Osteocyte (in vitro differentiated cells): ENCODE results near the gene RACGAP1. TPM values are rescaled to one million over a fixed set of nuclear protein-coding genes. Genes with fewer than 3 reads are reported as not detected.

Source experiments
- DNase-seq: peaks from one replicate; pipeline ENCODE4 v3.0.0; 2021; ENCODE audit warnings: mixed read lengths; ENCODE audit not compliant: unreplicated experiment; ENCODE audit errors: extremely low spot score
- H3K27ac Mint-ChIP-seq: one replicate; pipeline ENCODE4 v1.8.0; 2021; ENCODE audit warnings: mild to moderate bottlenecking, mixed read lengths; ENCODE audit not compliant: unreplicated experiment
- H3K27me3 Mint-ChIP-seq: one replicate; pipeline ENCODE4 v1.8.0; 2021; ENCODE audit warnings: mixed read lengths; ENCODE audit not compliant: unreplicated experiment
- H3K36me3 Mint-ChIP-seq: one replicate; pipeline ENCODE4 v1.8.0; 2021; ENCODE audit warnings: mixed read lengths; ENCODE audit not compliant: unreplicated experiment
- H3K4me1 Mint-ChIP-seq: one replicate; pipeline ENCODE4 v1.8.0; 2021; ENCODE audit warnings: mixed read lengths; ENCODE audit not compliant: unreplicated experiment
- H3K4me3 Mint-ChIP-seq: one replicate; pipeline ENCODE4 v1.8.0; 2021; ENCODE audit warnings: mild to moderate bottlenecking, moderate library complexity, mixed read lengths; ENCODE audit not compliant: unreplicated experiment
- H3K9me3 Mint-ChIP-seq: one replicate; pipeline ENCODE4 v1.8.0; 2021; ENCODE audit warnings: mixed read lengths; ENCODE audit not compliant: unreplicated experiment
- CTCF ChIP-seq: fragments of 200-600 bp; sonication (generic); IDR thresholded peaks from 2 replicates; pipeline ENCODE4 v1.5.0; 2021; ENCODE audit warnings: antibody characterized with exemption, mild to moderate bottlenecking, moderate library complexity
- total RNA-seq: library from RNA; stranded (reverse); gene quantifications from 2 replicates; pipeline ENCODE4 v1.2.1, GENCODE V29; 2021

Gene RACGAP1
- total RNA-seq, 1 donor from 2014 or later, result 25.9 TPM

GRCh38 chr12:49965836-49966235 lies 59.5 kb downstream of the RACGAP1 start:
- Mint-ChIP-seq H3K4me3 (no peak overlapping the region), H3K36me3 (no peaks in the 10 kb centered on the region), H3K4me1 (peaks cover 20% of the 10 kb centered on the region), H3K27ac (no peak overlapping the region), H3K9me3 (no peaks in the 10 kb centered on the region), H3K27me3 (peaks cover 7% of the 10 kb centered on the region)
- no peak for TF ChIP-seq CTCF
- no peak for DNase-seq

- DNase-seq, result no peak
- TF ChIP-seq CTCF, result no peak
- Mint-ChIP-seq H3K36me3 (no peaks in the 10 kb centered on the region), H3K4me1 (peaks cover 27% of the 10 kb centered on the region), H3K9me3 (no peaks in the 10 kb centered on the region), H3K27ac (no peak overlapping the region), H3K4me3 (no peak overlapping the region), H3K27me3 (peaks cover 11% of the 10 kb centered on the region)
Measured at GRCh38 chr12:49964849-49965624, 60.3 kb downstream of the RACGAP1 start.

GRCh38 chr12:49963976-49964815 lies 61.1 kb downstream of the RACGAP1 start:
- DNase-seq, result no peak
- TF ChIP-seq CTCF, result no peak
- Mint-ChIP-seq H3K27me3 (peaks cover 11% of the 10 kb centered on the region), H3K9me3 (no peaks in the 10 kb centered on the region), H3K36me3 (no peaks in the 10 kb centered on the region), H3K4me1 (peaks cover 36% of the 10 kb centered on the region), H3K27ac (no peak overlapping the region), H3K4me3 (no peak overlapping the region)

GRCh38 chr12:49962861-49963765 lies 62.2 kb downstream of the RACGAP1 start:
- DNase-seq, result peak; percentile 89
- H3K36me3 Mint-ChIP-seq, result no peaks in the 10 kb centered on the region
- no peak for TF ChIP-seq CTCF
- H3K9me3 Mint-ChIP-seq, result no peaks in the 10 kb centered on the region
- H3K4me1 Mint-ChIP-seq, result peaks cover 40% of the 10 kb centered on the region
- no peak overlapping the region for H3K4me3 Mint-ChIP-seq
- H3K27ac Mint-ChIP-seq, result peak overlapping the region; percentile 34
- peaks cover 11% of the 10 kb centered on the region for H3K27me3 Mint-ChIP-seq
